ENCODE results near the gene CHDH.

CHDH gene

DNA sequence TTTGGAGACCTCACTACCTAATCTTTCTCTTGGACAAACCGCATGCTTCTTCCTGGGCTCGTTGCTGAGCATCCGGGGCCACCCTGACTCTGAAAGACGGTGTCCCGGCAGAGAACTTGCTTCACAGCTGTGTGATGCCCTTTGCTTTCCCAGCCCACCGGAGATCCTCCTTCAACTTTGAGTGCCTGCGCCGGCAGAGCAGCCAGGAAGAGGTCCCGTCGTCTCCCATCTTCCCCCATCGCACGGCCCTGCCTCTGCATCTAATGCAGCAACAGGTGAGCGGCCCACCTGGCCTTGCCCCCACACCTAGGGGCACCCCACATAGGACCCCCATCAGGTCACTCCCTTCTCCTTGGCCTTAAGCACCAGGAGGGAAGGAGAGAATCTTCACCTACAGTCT, 37.7 kb downstream of the CHDH start:
- Histone ChIP-seq H3K9me2 (ENCODE audit: low read depth, low read length) (no peaks in the 10 kb centered on the region), H2AFZ (ENCODE audit: low read length) (no peak overlapping the region), H3K4me1 (ENCODE audit: insufficient read depth, low read length, severe bottlenecking) (no peaks in the 10 kb centered on the region), H3K4me3 (ENCODE audit: low read depth, low read length, poor library complexity, severe bottlenecking) (no peak overlapping the region), H3K79me2 (ENCODE audit: insufficient read depth, low read length) (no peaks in the 10 kb centered on the region), H3K27ac (ENCODE audit: low read depth, low read length, poor library complexity, severe bottlenecking) (no peak overlapping the region), H3K27me3 (ENCODE audit: insufficient read depth, low read length) (no peaks in the 10 kb centered on the region), H3K36me3 (ENCODE audit: insufficient read depth, low read length) (no peaks in the 10 kb centered on the region), H3K9ac (ENCODE audit: low read length) (no peak overlapping the region), H4K20me1 (ENCODE audit: insufficient read depth, low read length) (no peaks in the 10 kb centered on the region), H3F3A (ENCODE audit: insufficient read depth, low read length) (no peaks in the 10 kb centered on the region), H3K9me3 (ENCODE audit: low read length) (no peaks in the 10 kb centered on the region), H3K4me2 (ENCODE audit: low read length) (no peak overlapping the region)
- TF ChIP-seq, protein P1, sequence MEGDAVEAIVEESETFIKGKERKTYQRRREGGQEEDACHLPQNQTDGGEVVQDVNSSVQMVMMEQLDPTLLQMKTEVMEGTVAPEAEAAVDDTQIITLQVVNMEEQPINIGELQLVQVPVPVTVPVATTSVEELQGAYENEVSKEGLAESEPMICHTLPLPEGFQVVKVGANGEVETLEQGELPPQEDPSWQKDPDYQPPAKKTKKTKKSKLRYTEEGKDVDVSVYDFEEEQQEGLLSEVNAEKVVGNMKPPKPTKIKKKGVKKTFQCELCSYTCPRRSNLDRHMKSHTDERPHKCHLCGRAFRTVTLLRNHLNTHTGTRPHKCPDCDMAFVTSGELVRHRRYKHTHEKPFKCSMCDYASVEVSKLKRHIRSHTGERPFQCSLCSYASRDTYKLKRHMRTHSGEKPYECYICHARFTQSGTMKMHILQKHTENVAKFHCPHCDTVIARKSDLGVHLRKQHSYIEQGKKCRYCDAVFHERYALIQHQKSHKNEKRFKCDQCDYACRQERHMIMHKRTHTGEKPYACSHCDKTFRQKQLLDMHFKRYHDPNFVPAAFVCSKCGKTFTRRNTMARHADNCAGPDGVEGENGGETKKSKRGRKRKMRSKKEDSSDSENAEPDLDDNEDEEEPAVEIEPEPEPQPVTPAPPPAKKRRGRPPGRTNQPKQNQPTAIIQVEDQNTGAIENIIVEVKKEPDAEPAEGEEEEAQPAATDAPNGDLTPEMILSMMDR (IDR thresholded peaks at IDR 0.05; ENCODE audit: low read length), result no peak
- TF ChIP-seq EZH2 (IDR thresholded peaks at IDR 0.05; ENCODE audit: borderline replicate concordance, low read length), result no peak

DNA sequence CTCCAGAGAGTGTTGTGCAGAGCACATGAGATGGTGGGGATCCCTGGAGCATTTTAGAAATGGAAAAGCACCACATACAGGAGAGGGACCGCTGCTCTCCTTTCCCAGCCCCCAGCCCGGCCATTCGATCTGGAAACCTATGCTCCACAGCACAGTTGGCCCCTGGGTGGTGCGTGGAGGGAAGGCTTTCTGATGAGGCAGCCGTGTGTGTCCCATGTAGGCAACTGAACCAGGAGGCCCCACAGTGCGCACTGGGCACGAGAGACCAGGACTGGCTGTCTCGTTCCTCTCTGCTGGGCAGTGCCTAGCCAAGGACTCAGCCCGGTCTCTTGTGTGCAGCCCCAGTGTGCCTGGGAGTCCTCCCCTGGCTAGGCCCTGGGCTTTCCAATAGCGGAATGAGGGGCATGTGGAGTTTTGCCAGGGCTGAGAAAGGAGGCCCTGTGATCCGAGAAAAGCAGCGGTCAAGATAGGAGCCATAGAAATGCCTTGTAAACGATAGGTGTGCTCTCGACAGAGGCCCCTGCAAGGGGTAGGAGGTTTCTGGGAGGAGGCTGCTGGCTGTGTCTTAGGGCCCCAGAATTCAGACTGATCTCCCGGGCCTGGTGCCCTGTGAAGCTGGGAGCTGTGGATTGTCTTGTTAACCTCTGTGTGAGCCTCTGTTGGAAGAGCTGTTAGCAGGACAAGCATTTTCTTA, 39.0 kb downstream of the CHDH start:
- H2AFZ ChIP-seq (ENCODE audit: low read length), result no peak overlapping the region
- no peak overlapping the region for H3K4me3 ChIP-seq (ENCODE audit: low read depth, low read length, poor library complexity, severe bottlenecking)
- H3K36me3 ChIP-seq (ENCODE audit: insufficient read depth, low read length), result no peaks in the 10 kb centered on the region
- H3F3A ChIP-seq (ENCODE audit: insufficient read depth, low read length), result no peaks in the 10 kb centered on the region
- H3K79me2 ChIP-seq (ENCODE audit: insufficient read depth, low read length), result no peaks in the 10 kb centered on the region
- no peaks in the 10 kb centered on the region for H3K9me2 ChIP-seq (ENCODE audit: low read depth, low read length)
- no peaks in the 10 kb centered on the region for H3K4me1 ChIP-seq (ENCODE audit: insufficient read depth, low read length, severe bottlenecking)
- no peaks in the 10 kb centered on the region for H4K20me1 ChIP-seq (ENCODE audit: insufficient read depth, low read length)
- H3K27ac ChIP-seq (ENCODE audit: low read depth, low read length, poor library complexity, severe bottlenecking), result no peak overlapping the region
- H3K4me2 ChIP-seq (ENCODE audit: low read length), result no peak overlapping the region
- no peaks in the 10 kb centered on the region for H3K9me3 ChIP-seq (ENCODE audit: low read length)
- TF ChIP-seq, protein P1 (IDR thresholded peaks at IDR 0.05; ENCODE audit: low read length), result no peak
- no peak for TF ChIP-seq EZH2 (IDR thresholded peaks at IDR 0.05; ENCODE audit: borderline replicate concordance, low read length)
- no peaks in the 10 kb centered on the region for H3K27me3 ChIP-seq (ENCODE audit: insufficient read depth, low read length)
- H3K9ac ChIP-seq (ENCODE audit: low read length), result no peak overlapping the region

DNA sequence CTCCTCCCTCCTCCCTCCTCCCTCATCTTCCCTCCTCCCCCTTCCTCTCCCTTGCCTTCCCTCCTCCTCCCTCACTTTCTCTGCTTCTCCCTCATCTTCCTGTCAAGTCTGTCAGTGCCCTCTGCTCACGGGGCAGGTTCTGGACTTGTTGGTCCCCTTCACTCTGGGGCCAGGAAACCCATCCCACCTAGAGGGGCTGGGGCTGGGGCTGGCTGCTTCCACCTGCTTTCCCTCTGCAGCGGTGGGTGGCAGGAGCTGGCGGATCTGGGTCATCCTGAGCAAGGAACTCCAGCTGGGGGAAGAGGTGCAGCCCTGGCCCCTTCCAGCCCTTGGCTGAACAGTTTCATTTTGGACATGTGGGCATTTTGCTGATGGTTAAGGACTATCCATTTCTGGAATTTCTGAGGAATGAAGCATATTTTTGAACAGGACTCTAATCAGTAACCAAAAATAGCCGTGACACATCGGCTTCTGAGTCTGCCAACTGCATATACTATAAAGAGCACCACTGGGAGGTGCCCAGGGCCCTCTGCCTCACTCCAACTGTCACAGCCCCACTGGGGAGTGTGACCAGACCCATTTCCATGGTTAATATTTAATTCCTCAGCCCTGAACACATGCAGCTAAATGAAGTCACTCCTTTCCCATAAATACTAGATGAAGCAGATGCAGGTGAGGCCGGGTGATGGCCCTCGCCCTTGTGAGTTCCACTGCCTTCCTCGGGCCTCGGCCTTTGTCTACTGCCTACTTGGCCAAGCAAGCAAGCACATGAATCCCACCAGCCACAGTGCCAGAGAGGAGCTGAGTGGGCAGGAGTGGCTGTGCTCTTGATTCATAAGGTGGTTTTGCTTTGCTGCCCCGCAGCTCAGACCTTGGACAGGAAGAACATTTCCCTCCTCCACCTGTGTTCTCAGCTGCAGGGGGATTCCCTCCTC, 39.8 kb downstream of the CHDH start:
- Histone ChIP-seq H3K9me2 (ENCODE audit: low read depth, low read length) (no peaks in the 10 kb centered on the region), H3K9ac (ENCODE audit: low read length) (no peak overlapping the region), H3K4me1 (ENCODE audit: insufficient read depth, low read length, severe bottlenecking) (no peaks in the 10 kb centered on the region), H4K20me1 (ENCODE audit: insufficient read depth, low read length) (no peaks in the 10 kb centered on the region), H3F3A (ENCODE audit: insufficient read depth, low read length) (no peaks in the 10 kb centered on the region), H3K4me2 (ENCODE audit: low read length) (no peak overlapping the region), H3K36me3 (ENCODE audit: insufficient read depth, low read length) (no peaks in the 10 kb centered on the region), H3K27me3 (ENCODE audit: insufficient read depth, low read length) (no peaks in the 10 kb centered on the region), H3K79me2 (ENCODE audit: insufficient read depth, low read length) (no peaks in the 10 kb centered on the region), H2AFZ (ENCODE audit: low read length) (no peak overlapping the region), H3K27ac (ENCODE audit: low read depth, low read length, poor library complexity, severe bottlenecking) (no peak overlapping the region), H3K4me3 (ENCODE audit: low read depth, low read length, poor library complexity, severe bottlenecking) (no peak overlapping the region), H3K9me3 (ENCODE audit: low read length) (no peaks in the 10 kb centered on the region)
- no peak for TF ChIP-seq EZH2 (IDR thresholded peaks at IDR 0.05; ENCODE audit: borderline replicate concordance, low read length)
- TF ChIP-seq, protein P1 (IDR thresholded peaks at IDR 0.05; ENCODE audit: low read length), result no peak
